ENCODE results near the gene SLC38A6.

The SLC38A6 gene

GRCh38 chr14:60980811-60981632 is at the start of gene SLC38A6, which contains the start of gene TRMT5:
Gene SLC38A6 (plus strand): TSS chr14:60981245. CDS start chr14:60981278, 33 bp downstream.
Gene TRMT5 (minus strand): TSS chr14:60981079. CDS start chr14:60980973, 106 bp downstream.
- peak; percentile 70 for DNase-seq

GRCh38 chr14:60933920-60934655 is 47.0 kb upstream of the SLC38A6 start:
- DNase-seq: no peak

GRCh38 chr14:60935319-60935718 is 45.7 kb upstream of the SLC38A6 start:
- DNase-seq: no peak

GRCh38 chr14:60943637-60944032 is 37.4 kb upstream of the SLC38A6 start:
- no peak for DNase-seq

GRCh38 chr14:60944204-60944603 is 36.8 kb upstream of the SLC38A6 start:
- DNase-seq: peak; percentile 17

GRCh38 chr14:60945984-60946383 is 35.1 kb upstream of the SLC38A6 start:
- DNase-seq: no peak

GRCh38 chr14:60946773-60947172 is 34.3 kb upstream of the SLC38A6 start:
- no peak for DNase-seq

GRCh38 chr14:60951776-60952435 is 29.1 kb upstream of the SLC38A6 start:
- no peak for DNase-seq

GRCh38 chr14:60956202-60956601 is 24.8 kb upstream of the SLC38A6 start:
- DNase-seq: no peak

- DNase-seq: no peak
Measured at GRCh38 chr14:60956632-60957031, 24.4 kb upstream of the SLC38A6 start.

GRCh38 chr14:60958146-60958545 is 22.9 kb upstream of the SLC38A6 start:
- DNase-seq: no peak

GRCh38 chr14:60963761-60964160 is 17.3 kb upstream of the SLC38A6 start:
- no peak for DNase-seq

GRCh38 chr14:60964904-60965303 is 16.1 kb upstream of the SLC38A6 start:
- no peak for DNase-seq

GRCh38 chr14:60965402-60965801 is 15.6 kb upstream of the SLC38A6 start:
- DNase-seq: no peak

- DNase-seq: no peak
Measured at GRCh38 chr14:60968099-60968498, 12.9 kb upstream of the SLC38A6 start.

- DNase-seq: no peak
Measured at GRCh38 chr14:60968671-60969070, 12.4 kb upstream of the SLC38A6 start.

GRCh38 chr14:60970146-60970545 is 10.9 kb upstream of the SLC38A6 start:
- DNase-seq: no peak

- DNase-seq: no peak
Measured at GRCh38 chr14:60971271-60971670, 9.8 kb upstream of the SLC38A6 start.

GRCh38 chr14:60972295-60972694 is 8.8 kb upstream of the SLC38A6 start:
- DNase-seq: no peak

- no peak for DNase-seq
Measured at GRCh38 chr14:60973070-60973469, 8.0 kb upstream of the SLC38A6 start.

- DNase-seq: no peak
Measured at GRCh38 chr14:60974090-60974651, 6.9 kb upstream of the SLC38A6 start.

- no peak for DNase-seq
Measured at GRCh38 chr14:60975551-60975950, 5.5 kb upstream of the SLC38A6 start.

- DNase-seq: no peak
Measured at GRCh38 chr14:60977847-60978246, 3.2 kb upstream of the SLC38A6 start.
